Middle frontal gyrus (tissue), 1 donor: ENCODE data around the gene DYNLRB2.

ENCODE experiments used
- DNase-seq: peaks from one replicate; pipeline ENCODE4 v3.0.0-alpha.2; 2015; ENCODE audit warnings: low spot score; ENCODE audit errors: extremely low spot score

Gene DYNLRB2

DNA sequence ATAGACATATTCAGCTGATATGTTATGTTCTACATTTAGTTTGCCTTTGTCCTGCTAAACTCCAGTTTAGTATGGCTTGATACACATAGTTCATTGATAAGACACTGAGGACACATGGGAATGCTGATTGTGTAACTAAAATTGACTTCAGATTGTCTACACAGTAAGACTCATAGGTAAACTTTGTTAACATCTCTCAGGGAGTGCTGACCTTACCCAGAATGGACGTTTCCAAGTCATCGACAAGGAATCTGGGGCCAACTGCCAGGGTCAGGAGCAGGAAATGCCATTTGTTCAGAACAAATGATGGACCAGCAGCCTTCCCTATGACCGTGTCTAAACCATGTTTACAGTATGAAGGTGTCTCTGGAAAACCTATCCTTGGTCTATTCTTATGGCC lies 58.7 kb downstream of the DYNLRB2 start:
- no peak for DNase-seq
